Bronchial epithelial cell (primary cell): ENCODE measurements around the gene C5orf47. TPM values are rescaled to one million over a fixed set of nuclear protein-coding genes. Genes with fewer than 3 reads are reported as not detected.
A peak's percentile ranks its signal among the peaks of the same experiment; 100 is the strongest.

Experiments used
- DNase-seq: peaks from one replicate; pipeline ENCODE4 v3.0.0-alpha.2; 2010; ENCODE audit warnings: low read depth
- FAIRE-seq: peaks from 2 replicates; lab custom pipeline; 2011; peaks lifted over from hg19 to GRCh38; lab: Jason Lieb, UNC
- H3K27me3 ChIP-seq: 2 replicates; pipeline ENCODE4 v1.5.1; 2011; ENCODE audit warnings: low read length; ENCODE audit not compliant: control insufficient read depth, insufficient read depth
- H3K36me3 ChIP-seq: 2 replicates; pipeline ENCODE4 v1.5.1; 2011; ENCODE audit warnings: low read length; ENCODE audit not compliant: control insufficient read depth, insufficient read depth
- H3K4me3 ChIP-seq: 2 replicates; pipeline ENCODE4 v1.5.1; 2011; ENCODE audit warnings: mild to moderate bottlenecking, low read depth, low read length, control low read depth
- CTCF ChIP-seq: IDR thresholded peaks from 2 replicates; pipeline ENCODE4 v1.5.1; 2011; ENCODE audit warnings: mild to moderate bottlenecking, moderate library complexity, low read length, control low read depth, inconsistent platforms; ENCODE audit not compliant: insufficient read depth, severe bottlenecking
- total RNA-seq: library from RNA; depleted of rRNA; stranded (reverse); fragments of >200 nt; gene quantifications from 2 replicates; pipeline ENCODE4 v1.2.1, GENCODE V29; 2014

The C5orf47 gene
- total RNA-seq, 1 donor from 2014 or later, result under 0.01 TPM

- FAIRE-seq (no peak), DNase-seq (no peak)
- H3K4me3 ChIP-seq, result no peak overlapping the region
- H3K27me3 ChIP-seq, result no peaks in the 10 kb centered on the region
- H3K36me3 ChIP-seq, result no peaks in the 10 kb centered on the region
- TF ChIP-seq CTCF, result no peak
These were observed 27.6 kb upstream of the C5orf47 start for GRCh38 chr5:173961418-173961817.

GRCh38 chr5:173962436-173962972 is 26.5 kb upstream of the C5orf47 start:
- Histone ChIP-seq H3K4me3 (no peak overlapping the region), H3K36me3 (no peaks in the 10 kb centered on the region), H3K27me3 (no peaks in the 10 kb centered on the region)
- FAIRE-seq, result no peak
- no peak for DNase-seq
- TF ChIP-seq CTCF, result no peak

- H3K4me3 ChIP-seq, result peak overlapping the region; percentile 43
- H3K36me3 ChIP-seq, result no peaks in the 10 kb centered on the region
- peak; percentile 60 for FAIRE-seq
- no peaks in the 10 kb centered on the region for H3K27me3 ChIP-seq
- DNase-seq, result peak; percentile 66
- TF ChIP-seq CTCF, result no peak
These were observed 25.7 kb upstream of the C5orf47 start for GRCh38 chr5:173963182-173963838.

GRCh38 chr5:173963867-173964441 is 25.0 kb upstream of the C5orf47 start:
- TF ChIP-seq CTCF, result no peak
- FAIRE-seq, result no peak
- DNase-seq, result peak; percentile 63
- H3K4me3 ChIP-seq, result peak overlapping the region; percentile 43
- no peaks in the 10 kb centered on the region for H3K36me3 ChIP-seq
- no peaks in the 10 kb centered on the region for H3K27me3 ChIP-seq

GRCh38 chr5:173964506-173964905 is 24.5 kb upstream of the C5orf47 start:
- no peak overlapping the region for H3K4me3 ChIP-seq
- no peaks in the 10 kb centered on the region for H3K27me3 ChIP-seq
- no peak for FAIRE-seq
- DNase-seq, result peak; percentile 8
- no peak for TF ChIP-seq CTCF
- no peaks in the 10 kb centered on the region for H3K36me3 ChIP-seq
